Measurements from ENCODE around the gene SCGB2A2.

SCGB2A2 gene

DNA sequence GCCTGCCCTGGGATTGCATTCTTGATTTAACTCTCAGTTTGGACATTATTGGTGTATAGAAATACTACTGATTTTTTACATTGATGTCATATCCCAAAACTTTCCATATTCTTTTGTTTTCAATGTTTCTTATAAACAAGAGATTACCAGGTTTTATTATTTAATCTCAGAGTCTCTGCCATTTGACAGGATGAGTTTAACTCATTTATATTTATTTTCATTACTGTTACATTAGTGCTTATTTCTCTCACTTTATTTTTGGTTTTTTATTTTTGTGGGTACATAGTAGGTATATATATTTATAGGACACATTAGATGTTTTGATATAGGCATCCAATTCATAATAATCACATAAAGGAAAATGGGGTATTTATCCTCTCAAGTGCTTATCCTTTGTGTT lies 38.0 kb downstream of the SCGB2A2 start:
- DNase-seq: no peak

DNA sequence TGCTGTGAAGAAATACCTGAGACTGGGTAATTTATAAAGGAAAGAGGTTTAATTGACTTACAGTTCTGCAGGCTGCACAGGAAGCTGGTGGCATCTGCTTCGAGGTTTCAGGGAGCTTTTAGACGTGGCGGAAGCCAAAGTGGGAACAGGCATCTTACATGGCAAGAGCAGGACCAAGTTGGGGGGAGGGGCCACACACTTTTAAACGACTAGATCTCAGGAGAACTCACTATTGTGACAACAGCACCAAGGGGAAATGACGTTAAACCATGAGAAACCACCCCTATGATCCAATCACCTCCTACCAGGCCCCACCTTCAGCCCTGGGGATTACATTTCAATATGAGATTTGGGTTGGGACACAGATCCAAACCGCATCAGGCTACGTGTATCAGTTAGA lies 40.0 kb downstream of the SCGB2A2 start:
- DNase-seq: no peak

GRCh38 chr11:62315431-62315830 lies 45.5 kb downstream of the SCGB2A2 start:
- no peak for DNase-seq

GRCh38 chr11:62322524-62322923 lies 52.6 kb downstream of the SCGB2A2 start:
- no peak for DNase-seq

Data from NCI-H2171 treated with DMSO at 0.1 percent for 48 hours (cell line).